ENCODE measurements around the gene CRMP1.
"Not testable (repeated sequence)": the region's sequence is repeated elsewhere in the genome, so short reads cannot be mapped to it uniquely, and the experiment has no call there.

The CRMP1 gene

DNA sequence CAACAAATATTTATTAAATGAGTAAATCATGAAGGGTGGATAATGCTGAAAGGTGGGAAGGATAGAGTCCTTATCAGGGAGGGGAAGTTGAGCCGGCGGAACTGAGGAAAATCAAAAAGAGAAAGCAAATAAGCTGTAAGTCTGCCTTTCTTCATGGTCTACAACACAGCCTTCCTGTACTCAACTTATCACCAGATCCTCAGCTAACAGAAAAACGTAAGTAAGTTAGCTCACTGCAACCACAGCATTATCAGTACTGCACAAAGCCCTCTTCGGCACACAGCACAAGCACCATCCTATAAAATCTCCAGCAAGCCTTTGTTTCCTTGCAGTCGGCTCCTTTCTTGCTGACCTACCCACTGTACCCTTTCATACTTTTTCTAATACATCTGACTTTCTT lies 70.3 kb downstream of the CRMP1 start:
- no peak for DNase-seq (ENCODE audit: low read depth)

DNA sequence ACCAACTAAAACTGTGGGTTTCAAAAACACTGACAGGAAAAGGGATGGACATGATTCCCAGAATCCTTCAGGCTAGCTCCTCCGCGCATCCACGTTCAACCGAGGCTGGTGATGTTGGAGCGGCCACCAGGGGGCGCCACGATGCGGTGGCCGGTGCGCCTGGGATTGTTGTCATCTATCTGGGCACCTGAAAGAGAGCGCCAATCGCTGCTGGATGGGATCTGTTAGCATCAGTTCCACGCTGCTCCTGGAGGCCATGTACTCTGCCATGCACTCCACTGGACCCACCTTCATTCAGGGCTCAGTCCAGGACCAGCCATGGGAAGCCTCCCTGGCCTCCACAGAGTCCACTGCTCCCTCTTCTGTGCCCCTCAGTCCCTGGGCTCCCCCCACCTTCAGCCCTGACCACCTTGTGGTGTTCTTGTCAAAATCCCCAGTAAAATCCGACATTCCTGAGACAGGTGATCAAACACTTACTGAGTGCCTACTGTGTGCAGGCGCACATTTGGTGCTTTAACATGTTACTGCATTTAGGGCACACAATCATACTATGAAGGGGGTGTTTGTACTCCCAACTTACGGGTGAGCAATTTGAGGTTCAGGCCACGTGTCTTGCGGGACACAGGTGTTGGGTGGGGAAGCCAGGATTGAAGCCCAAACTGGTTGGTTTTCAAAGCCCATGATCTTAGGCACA lies 71.1 kb downstream of the CRMP1 start:
- no peak for DNase-seq (ENCODE audit: low read depth)

DNA sequence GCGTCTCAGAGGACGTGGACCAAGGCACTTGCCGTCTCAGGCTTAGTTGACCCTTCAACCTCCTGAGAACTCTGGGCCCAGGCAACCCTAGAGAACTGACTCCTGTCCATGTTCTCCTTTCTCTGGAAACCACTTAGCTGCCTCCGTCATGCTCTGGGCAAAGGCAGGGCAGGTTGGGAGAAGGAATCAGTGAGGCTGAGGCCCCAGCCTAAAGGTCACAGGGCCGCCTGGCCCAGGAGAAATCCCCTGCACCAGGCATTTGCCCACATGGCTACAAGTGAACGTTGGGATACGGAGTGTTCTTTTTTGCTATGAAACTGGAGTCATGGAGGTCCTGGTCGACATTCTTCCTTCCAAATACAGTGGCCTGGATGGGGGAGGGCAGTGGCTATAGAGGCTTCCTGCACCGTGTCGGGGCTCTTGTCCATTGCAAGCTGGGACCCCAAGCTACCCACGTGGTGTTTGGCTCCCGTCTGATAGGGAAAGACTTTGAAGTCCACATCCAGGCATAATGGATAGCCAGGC lies 76.0 kb downstream of the CRMP1 start:
- no peak for DNase-seq (ENCODE audit: low read depth)

DNA sequence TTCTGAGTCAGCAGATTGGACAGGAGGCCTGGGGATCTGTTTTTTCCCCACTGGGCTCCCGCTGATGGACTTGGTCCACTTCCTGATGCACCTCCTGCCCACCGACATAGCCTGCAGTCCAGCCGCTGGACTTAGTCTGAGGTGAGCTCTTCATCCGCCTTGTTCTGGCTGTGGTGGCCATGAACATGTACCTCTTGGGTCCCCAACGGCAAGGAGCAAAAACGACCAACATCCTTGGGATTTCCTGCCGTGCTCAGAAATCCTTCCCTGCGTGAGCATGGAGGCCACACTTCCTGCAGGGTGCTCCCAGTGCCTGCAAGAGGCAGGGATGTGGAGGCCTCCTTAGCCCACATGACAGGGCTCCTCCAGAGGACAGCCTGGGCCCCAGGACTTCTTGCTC lies 76.8 kb downstream of the CRMP1 start:
- DNase-seq (ENCODE audit: low read depth), result no peak

DNA sequence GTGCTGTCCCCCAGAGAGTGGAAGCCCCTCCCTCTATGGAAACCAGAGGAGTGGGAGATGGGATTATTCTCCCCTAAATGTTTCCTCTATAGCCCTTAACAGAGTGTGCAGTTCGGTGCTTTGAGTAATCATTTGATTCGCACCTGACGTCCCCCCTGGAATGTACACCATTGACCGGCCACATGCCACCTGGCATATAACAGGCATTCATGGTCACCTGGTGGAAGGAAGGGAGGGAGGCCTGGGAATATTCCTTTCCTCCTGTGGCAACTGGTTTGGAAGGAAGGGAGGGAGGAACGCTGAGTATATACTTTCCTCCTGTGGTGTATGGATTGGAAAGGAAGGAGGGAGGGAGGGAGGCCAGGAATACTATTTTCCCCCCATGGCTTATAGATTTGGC lies 77.2 kb downstream of the CRMP1 start:
- no peak for DNase-seq (ENCODE audit: low read depth)

DNA sequence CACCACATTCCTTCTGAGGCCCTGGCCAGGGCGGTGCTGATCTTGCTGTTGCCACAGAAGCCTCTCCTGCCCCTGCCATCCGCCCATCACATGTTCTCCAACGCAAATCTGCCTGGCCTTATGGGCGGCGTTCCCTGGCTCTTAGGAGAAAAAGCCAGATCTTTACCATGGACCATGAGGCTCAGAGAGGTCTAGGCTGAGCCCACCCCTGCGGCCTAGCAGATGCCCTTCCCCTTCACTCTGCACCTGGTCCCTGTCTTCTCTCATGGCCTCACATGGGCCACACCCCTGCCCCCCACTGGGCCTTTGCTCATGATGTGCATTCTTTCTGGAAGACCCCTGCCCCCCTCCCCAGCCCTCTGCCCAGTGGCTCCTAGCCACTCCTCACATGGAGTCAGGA lies 78.5 kb downstream of the CRMP1 start:
- DNase-seq (ENCODE audit: low read depth), result no peak

DNA sequence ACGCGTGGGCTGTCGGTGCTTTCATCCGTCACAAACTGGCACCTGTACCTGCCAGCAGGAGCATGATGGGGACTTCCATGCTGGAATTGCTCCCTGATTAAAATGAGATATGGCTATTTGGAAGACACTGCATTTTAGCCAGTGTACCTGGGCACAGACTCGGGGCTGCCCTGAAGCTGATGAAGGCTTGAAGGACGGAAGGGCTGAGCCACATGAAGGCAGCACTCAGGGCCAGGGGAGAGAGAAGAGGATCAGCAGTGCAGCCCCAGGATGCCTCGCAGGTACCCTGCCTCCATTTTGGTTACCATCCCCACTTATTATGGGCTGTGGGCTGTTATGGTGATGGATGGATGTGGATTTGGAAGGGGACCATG lies 79.0 kb downstream of the CRMP1 start:
- no peak for DNase-seq (ENCODE audit: low read depth)

DNA sequence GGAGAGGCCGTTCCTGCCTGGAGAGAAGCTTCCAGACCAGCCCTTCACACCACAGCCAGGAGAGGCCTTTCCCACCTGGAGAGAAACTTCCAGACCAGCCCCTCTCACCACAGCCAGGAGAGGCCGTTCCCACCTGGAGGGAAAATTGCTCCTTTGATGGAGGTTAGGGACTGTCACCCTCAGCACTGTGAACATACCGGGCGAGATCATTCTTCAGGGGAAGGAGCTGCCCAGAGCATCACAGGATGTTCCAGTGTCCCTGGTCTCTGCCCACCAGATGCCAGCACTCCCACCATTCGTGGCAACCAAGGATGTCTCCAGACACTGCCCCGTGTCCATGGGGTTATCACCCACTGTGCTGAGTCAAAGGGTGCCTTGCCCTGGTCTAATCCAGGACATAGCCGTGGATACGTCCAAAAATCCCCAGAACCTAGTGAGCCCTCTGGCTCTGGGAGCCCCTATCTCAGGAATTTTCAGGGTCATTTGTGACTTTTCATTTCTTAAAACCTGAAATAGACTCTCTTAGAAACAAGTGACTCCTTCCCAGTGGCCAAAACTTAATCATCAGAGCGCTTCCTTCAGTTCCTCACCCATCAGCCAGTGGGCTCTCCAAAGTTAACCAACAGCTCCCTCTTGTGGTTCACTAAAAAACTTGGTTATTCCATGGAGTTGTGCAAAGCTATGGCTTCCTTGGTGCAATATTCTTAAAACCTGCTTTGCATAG lies 80.2 kb downstream of the CRMP1 start:
- DNase-seq (ENCODE audit: low read depth), result peak; percentile 63

DNA sequence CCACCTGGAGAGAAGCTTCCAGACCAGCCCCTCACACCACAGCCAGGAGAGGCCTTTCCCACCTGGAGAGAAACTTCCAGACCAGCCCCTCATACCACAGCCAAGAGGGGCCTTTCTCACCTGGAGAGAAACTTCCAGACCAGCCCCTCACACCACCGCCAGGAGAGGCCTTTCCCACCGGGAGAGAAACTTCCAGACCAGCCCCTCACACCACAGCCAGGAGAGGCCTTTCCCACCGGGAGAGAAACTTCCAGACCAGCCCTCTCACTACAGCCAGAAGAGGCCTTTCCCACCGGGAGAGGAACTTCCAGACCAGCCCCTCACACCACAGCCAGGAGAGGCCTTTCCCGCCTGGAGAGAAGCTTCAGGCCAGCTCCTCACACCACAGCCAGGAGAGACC lies 80.8 kb downstream of the CRMP1 start:
- not testable (repeated sequence) for DNase-seq (ENCODE audit: low read depth)

DNA sequence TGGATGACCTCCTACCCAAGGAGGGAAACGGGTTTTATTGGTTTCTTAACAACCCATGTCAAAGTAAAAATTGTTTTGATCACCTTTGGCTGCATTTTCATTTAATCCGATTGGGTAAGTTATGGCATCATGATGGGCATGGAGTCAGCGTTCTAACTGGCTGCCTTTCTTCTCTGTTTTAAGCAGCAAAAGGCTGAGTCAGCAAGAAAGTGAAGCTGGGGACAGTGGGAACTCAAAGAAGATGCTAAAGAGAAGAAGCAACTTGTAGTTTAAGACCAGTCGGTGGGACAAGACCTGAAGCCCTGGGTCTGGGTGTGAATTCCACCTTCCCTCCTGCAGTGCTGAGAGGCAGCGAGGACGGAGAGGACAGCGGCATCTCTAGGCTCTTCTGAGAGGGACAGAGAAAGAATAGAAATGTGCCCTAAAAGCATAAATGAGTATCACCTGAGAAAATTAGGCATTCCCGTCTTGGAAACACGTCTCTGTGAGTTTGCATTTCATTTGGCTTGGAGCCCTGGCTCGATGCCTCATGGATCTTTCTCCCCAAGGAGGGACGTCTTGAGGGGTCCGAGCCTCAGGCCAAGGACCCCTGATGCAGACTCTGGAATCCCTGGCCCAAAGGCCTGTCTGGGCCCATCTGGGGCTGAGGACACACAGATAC lies 82.0 kb downstream of the CRMP1 start:
- DNase-seq (ENCODE audit: low read depth), result no peak

DNA sequence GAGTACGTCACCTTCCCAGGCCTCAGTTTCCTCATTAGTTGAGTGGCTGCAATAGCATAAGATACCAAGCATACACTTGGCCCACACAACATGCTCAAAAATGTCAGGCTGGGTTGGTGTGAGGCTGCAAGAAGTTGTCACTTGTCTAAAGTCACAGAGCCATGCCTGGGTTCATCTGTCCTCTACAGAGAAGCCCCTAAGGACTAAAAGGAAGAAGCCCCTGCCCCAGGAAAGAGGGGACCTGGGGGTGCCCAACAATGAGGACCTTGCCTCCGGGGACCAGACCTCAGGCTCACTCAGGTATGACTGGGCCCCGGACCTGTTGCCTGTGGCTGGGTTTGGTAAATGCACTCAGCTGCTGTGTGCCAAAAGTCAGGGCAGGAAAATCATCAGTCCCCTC lies 82.7 kb downstream of the CRMP1 start:
- no peak for DNase-seq (ENCODE audit: low read depth)

DNA sequence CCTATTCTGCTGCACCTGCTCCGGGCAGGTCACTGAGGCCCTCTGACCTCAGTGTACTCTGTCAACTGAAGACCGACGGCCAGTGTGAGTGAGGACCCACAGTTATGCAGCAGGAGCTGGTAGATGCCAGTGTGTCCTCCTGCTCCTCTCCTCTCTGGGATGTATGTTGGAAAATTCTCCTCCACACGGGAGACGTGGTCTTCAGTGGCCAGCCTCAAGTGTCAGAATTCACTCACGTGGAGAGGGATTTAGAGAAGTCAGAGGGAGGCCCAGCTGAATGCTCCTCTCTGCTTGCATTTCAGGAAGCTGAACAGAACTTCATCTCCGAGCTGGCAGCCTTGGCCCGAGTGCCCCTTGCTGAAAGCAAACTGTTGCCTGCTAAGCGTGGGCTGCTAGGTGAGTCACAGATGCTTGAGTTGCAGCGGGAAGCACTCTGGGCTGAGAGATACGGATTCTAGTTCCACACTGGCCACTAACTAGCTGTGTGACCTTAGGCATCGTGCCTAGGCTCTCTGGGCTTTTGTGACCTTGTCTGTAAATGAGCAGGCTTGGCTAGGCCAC lies 83.6 kb downstream of the CRMP1 start:
- no peak for DNase-seq (ENCODE audit: low read depth)

DNA sequence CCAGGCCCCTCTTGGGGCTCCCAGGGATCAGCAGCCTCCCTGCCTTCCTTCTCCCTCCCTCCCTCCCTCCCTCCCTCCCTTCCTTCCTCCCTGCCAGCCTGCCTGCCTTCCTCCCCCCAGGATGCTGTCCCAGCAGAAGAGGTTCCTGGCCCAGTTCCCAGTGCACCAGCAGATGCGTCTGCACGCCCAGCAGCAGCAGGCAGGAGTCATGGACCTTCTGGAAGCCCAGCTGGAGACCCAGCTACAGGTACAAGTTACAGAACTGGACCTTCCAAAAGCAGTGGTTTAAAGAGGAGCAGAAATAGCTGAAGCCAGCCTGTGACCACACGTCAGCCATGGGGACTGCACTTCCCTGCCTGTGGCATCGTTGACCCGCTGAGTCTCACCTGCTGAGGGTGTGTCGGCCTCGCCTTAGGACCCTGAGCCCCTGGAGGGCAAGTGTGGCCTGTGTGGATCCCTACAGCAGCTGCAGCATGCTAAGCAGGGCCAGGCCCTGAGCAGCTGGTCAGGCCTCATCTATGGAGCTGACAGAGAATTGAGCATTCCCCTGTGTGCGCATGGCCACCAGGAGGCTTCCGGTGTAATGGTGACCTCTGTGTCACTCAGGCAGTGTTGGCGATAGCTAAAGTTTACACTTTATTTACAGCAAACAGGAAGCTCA lies 84.7 kb downstream of the CRMP1 start:
- DNase-seq (ENCODE audit: low read depth), result no peak

DNA sequence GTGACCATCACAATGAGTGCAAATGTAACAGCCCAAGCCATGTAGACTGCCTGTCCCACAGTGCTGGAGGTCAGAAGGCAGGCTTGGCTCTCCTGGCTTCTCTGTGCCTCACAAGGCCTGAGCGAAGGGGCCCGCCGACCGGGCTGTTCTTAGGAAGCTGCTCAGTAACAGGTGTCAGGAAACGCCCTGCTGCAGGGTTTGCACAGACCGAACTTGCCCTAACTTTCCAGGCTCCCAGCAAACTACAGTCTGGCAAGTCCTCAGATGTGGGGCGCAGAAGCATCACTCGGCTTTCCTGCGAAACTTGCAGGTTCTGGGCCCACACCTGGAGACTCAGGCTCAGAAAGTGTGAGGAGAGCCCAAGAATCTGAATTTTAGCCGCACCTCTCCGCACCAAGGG lies 87.6 kb downstream of the CRMP1 start:
- DNase-seq (ENCODE audit: low read depth), result no peak

DNA sequence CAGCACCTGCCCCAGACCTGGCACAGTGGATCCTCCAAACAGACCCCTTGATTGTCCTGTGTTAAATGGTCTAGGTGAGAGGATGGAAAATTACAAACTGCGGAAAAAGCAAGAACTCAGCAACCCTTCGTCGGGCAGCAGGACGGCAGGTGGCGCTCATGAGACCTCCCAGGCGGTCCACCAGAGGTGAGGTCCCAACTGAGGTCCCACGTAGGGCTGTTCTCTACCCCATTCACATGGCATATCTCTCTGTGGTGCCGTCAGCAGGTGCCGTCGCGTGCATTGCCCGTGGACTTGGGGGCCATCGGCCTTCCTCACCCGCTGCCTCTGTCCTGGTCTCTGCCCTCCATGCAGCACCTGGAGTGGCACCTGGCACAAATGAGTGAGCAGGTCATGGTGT lies 88.2 kb downstream of the CRMP1 start:
- DNase-seq (ENCODE audit: low read depth), result no peak

DNA sequence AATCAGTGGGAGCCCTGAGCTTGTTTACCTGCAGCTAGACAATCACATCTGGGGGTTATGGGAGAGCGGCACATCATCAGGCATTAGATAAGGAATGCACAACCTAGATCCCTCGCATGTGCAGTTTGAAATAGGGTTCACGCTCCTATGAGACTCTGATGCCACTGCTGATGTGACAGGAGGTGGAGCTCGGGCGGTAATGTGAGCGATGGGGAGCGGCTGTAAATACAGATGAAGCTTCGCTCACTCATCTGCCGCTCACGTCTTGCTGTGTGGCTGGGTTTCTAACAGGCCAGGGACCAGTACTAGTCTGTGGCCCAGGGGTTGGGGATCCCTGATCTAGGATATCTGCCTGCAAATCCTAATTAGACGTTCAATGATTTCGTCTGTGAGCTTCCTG lies 90.3 kb downstream of the CRMP1 start:
- DNase-seq (ENCODE audit: low read depth), result no peak

DNA sequence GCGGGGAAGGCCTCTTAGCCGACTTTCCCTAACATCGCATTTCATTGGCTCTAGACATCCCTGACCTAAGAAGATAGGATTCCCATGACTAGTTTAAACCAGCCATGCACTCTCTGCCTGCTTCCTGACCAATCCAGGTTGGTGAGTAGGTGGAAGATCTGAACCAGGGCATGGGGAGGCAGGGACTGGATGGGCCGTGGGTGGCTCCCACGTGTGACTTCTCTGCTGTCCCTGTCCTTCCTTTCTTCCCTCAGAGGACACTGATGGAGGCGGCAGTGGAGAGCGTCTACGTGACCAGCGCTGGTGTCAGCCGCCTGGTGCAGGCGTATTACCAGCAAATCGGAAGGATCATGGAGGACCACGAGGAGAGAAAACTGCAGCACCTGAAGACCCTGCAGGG lies 91.2 kb downstream of the CRMP1 start:
- no peak for DNase-seq (ENCODE audit: low read depth)

DNA sequence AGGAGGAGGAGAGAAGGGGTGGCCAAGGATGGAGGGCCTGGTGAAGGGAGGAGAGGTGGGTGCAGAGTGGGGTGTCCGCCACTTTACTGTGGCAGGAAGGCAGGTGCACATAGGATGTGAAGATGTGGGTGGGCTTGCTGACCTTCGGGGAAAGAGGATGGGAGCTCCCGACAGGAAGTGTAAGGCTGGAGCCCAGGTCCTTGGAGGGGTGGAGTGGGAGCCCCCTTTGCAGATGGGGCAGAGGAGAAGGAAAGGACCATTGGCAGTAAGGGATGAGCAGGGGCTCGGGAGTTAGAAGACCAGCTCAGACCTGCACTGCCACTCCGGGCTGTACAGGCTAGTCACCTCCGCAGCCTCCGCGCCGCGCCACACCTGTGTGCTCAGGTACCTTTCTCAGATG lies 92.4 kb downstream of the CRMP1 start:
- DNase-seq (ENCODE audit: low read depth), result no peak

DNA sequence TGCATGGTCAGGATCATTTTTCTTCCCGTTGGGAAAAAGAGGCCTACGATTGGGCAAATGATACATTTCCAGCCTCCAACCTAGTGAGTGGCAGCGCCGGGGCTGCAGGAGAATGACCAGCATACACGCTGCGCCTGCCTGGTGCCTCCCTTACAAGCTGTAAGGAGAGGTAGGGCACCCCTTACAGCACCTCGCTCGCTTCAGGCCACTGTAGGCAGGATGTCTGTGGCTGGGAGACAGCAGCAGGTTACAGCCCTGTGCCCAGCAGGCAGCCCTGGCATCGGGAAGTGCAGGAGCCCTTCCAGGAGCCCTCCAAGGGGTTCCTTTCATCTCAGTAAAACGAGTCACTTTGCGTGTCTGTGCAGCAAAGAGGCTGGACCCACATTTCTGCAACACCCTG lies 93.5 kb downstream of the CRMP1 start:
- no peak for DNase-seq (ENCODE audit: low read depth)

DNA sequence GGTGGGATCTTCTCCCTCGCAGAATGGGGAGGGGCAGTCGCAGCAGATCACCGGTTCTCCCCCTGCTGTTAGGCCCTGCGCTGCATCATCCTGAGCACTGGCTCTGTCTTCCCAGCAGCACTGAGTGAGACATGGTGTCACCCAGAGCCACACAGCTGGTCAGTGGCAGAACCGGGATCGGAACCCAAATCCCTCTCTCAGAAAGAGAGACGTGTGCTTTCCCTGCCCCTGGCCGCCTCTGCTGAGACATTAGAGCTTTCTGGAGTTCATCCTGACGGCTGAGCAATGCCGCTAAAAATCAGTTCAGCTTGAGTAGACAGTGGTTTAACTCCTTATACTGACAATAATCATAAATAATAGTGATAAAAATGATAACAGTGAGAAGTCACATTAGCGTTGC lies 93.9 kb downstream of the CRMP1 start:
- no peak for DNase-seq (ENCODE audit: low read depth)

DNA sequence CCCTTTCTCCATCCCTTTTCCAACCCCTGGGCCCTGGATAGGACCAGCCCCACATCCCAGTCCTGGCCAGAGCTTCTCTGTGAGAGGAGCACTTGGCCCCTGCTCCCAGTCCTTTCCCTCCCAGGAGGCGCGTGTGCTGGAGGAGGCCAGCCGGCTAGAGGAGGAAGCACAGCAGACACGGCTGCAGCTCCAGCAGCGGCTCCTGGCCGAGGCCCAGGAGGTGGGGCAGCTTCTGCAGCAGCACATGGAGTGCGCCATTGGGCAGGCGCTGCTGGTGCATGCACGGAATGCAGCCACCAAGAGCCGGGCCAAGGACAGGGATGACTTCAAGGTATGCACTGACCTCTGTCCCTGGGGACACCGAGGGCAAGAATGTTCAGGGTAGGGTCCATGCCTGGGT lies 94.4 kb downstream of the CRMP1 start:
- no peak for DNase-seq (ENCODE audit: low read depth)

DNA sequence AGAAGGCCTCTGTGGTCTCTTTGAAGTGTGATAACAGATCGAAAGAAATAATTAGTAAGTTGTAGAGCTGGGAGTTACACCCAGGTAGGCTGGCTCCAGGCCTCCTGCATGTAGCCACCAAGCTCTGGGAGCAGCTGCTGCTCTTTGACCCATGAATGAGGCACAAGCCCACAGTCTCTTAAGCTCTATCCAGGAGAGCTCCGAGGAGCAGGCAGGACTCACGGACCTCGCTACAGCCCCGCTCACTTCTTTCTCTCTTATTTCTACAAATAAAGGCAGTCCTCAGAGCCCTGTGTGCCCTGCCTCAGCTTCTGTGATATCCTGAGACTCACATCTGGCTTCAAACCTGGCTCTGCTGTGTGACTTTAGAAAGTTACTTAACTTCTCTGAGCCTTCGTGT lies 95.0 kb downstream of the CRMP1 start:
- DNase-seq (ENCODE audit: low read depth), result no peak

Measured in fibroblast of the conjunctiva (primary cell).